Chondrocyte (in vitro differentiated cells): Measurements from ENCODE around the gene ZBTB7A. TPM values are rescaled to one million over a fixed set of nuclear protein-coding genes. Genes with fewer than 3 reads are reported as not detected.

Source experiments
- DNase-seq: peaks from one replicate; pipeline ENCODE4 v3.0.0; 2021; ENCODE audit warnings: mixed read lengths, low spot score
- H3K27ac Mint-ChIP-seq: one replicate; pipeline ENCODE4 v1.8.0; 2021; ENCODE audit warnings: mild to moderate bottlenecking, moderate library complexity, mixed read lengths; ENCODE audit not compliant: unreplicated experiment
- H3K27me3 Mint-ChIP-seq: 2 replicates; pipeline ENCODE4 v1.8.0; 2021; ENCODE audit warnings: low read depth, mixed read lengths
- H3K36me3 Mint-ChIP-seq: 2 replicates; pipeline ENCODE4 v1.8.0; 2021; ENCODE audit warnings: low read depth, mixed read lengths
- H3K4me1 Mint-ChIP-seq: 2 replicates; pipeline ENCODE4 v1.8.0; 2021; ENCODE audit warnings: low read depth, mild to moderate bottlenecking, mixed read lengths
- H3K4me3 Mint-ChIP-seq: one replicate; pipeline ENCODE4 v1.8.0; 2021; ENCODE audit warnings: mild to moderate bottlenecking, moderate library complexity, mixed read lengths; ENCODE audit not compliant: unreplicated experiment
- H3K9me3 Mint-ChIP-seq: 2 replicates; pipeline ENCODE4 v1.8.0; 2021; ENCODE audit warnings: low read depth, mixed read lengths
- total RNA-seq: library from RNA; stranded (reverse); gene quantifications from 3 replicates; pipeline ENCODE4 v1.2.1, GENCODE V29; 2021
- TF ChIP-seq, protein P1 (sequence below): fragments of 200-600 bp; sonication (generic); IDR thresholded peaks from 2 replicates; pipeline ENCODE4 v1.5.0; 2021; ENCODE audit warnings: antibody characterized with exemption, mild to moderate bottlenecking, moderate library complexity

Gene ZBTB7A
- total RNA-seq, 1 donor from 2014 or later = 29.5 TPM

- no peak for DNase-seq
- Mint-ChIP-seq H3K27me3 (no peaks in the 10 kb centered on the region), H3K36me3 (no peaks in the 10 kb centered on the region), H3K4me3 (no peak overlapping the region), H3K9me3 (no peaks in the 10 kb centered on the region), H3K4me1 (peaks cover 7% of the 10 kb centered on the region), H3K27ac (no peak overlapping the region)
- TF ChIP-seq, protein P1, sequence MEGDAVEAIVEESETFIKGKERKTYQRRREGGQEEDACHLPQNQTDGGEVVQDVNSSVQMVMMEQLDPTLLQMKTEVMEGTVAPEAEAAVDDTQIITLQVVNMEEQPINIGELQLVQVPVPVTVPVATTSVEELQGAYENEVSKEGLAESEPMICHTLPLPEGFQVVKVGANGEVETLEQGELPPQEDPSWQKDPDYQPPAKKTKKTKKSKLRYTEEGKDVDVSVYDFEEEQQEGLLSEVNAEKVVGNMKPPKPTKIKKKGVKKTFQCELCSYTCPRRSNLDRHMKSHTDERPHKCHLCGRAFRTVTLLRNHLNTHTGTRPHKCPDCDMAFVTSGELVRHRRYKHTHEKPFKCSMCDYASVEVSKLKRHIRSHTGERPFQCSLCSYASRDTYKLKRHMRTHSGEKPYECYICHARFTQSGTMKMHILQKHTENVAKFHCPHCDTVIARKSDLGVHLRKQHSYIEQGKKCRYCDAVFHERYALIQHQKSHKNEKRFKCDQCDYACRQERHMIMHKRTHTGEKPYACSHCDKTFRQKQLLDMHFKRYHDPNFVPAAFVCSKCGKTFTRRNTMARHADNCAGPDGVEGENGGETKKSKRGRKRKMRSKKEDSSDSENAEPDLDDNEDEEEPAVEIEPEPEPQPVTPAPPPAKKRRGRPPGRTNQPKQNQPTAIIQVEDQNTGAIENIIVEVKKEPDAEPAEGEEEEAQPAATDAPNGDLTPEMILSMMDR = no peak
Observed at GRCh38 chr19:4069331-4069959, 2.7 kb upstream of the ZBTB7A start.

GRCh38 chr19:4068047-4068966, 1.6 kb upstream of the ZBTB7A start:
- Mint-ChIP-seq H3K4me1 (peaks cover 12% of the 10 kb centered on the region), H3K27ac (peak overlapping the region; percentile 74), H3K4me3 (peak overlapping the region; percentile 60), H3K27me3 (no peaks in the 10 kb centered on the region), H3K36me3 (no peaks in the 10 kb centered on the region), H3K9me3 (no peaks in the 10 kb centered on the region)
- TF ChIP-seq, protein P1 = no peak
- no peak for DNase-seq

DNA sequence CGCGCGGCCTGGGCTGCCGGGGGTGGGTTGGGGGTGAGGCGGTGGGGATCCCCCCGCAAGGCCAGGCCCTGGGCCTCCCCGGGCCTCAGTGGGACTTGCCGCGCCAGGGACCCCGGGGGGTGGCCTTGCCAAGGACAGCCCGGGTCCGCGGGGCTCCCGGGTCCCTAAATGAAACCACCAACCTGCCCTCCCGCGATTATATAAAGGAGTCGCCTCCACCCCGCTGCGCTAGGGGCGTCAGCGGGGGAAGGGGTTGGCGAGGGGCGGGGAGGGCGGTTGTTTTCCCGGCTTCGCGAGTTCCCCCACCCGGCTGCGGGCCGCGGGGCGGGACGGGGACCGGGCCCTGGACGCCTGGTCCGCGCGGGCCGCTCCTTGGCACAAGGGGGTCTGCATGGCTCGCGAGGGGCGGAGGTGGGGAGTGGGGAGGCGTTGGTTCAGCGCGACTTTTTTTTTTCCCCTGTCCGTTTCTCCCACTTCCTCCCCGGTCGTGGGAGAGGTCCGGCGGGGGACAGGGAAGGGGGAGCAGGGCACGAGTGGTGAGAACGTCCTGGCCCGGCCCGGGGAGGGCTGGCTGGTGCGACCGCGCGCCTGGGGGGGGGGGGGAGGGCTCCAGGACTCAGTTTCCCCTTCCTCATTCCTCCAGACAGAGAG, 822 bp upstream of the ZBTB7A start:
- H3K9me3 Mint-ChIP-seq = no peaks in the 10 kb centered on the region
- DNase-seq = no peak

DNA sequence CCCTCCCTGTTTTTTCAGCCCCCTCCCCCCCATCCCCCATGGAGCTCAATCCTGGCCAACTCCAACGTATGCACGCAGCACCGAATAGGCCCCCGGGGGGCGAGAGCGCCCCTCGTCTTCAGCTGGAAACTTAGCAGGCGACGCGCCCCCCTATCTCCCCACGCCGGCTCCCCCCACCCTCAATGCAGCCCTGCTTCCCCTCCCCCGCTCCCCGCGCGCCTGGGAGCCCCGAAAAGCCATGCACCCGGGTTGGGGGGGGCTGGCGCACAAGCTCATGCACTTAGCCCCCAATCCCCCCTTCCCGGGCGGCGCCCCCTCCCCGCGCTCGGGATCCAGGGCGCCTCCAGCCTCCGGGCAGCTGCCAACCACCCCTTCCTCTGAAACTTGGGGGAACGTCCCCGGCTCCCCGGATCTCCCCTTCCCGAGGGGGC, 508 bp downstream of the ZBTB7A start:
- H3K4me3 Mint-ChIP-seq = peak overlapping the region; percentile 56
- H3K4me1 Mint-ChIP-seq = peaks cover 23% of the 10 kb centered on the region

More for the DNA sequence above, 822 bp upstream of the ZBTB7A start:
- Mint-ChIP-seq H3K36me3 (no peaks in the 10 kb centered on the region), H3K27ac (no peak overlapping the region), H3K4me3 (peak overlapping the region; percentile 60), H3K4me1 (peaks cover 18% of the 10 kb centered on the region), H3K27me3 (no peaks in the 10 kb centered on the region)
- TF ChIP-seq, protein P1 = peak; percentile 31

More for the DNA sequence above, 508 bp downstream of the ZBTB7A start:
- no peak overlapping the region for H3K27ac Mint-ChIP-seq
- TF ChIP-seq, protein P1 = no peak
- DNase-seq = no peak
- H3K27me3 Mint-ChIP-seq = no peaks in the 10 kb centered on the region
- H3K36me3 Mint-ChIP-seq = no peaks in the 10 kb centered on the region
- H3K9me3 Mint-ChIP-seq = no peaks in the 10 kb centered on the region
